GM06990 (cell line): ENCODE measurements around the gene B3GALT2.
"Not testable (repeated sequence)": the region's sequence is repeated elsewhere in the genome, so short reads cannot be mapped to it uniquely, and the experiment has no call there.

ENCODE experiments used
- DNase-seq: peaks from one replicate; pipeline ENCODE4 v3.0.0-alpha.2; 2011; ENCODE audit not compliant: insufficient read length; ENCODE audit errors: extremely low read depth
- H3K27me3 ChIP-seq: replicated peaks from 2 replicates; pipeline ENCODE4 v1.6.0; 2011; ENCODE audit warnings: low read length; ENCODE audit not compliant: control insufficient read depth, insufficient read depth
- H3K36me3 ChIP-seq: 2 replicates; pipeline ENCODE4 v1.5.1; 2011; ENCODE audit warnings: low read length; ENCODE audit not compliant: control insufficient read depth, insufficient read depth
- H3K4me3 ChIP-seq: replicated peaks from 2 replicates; pipeline ENCODE4 v1.5.1; 2011; ENCODE audit warnings: low read depth, mild to moderate bottlenecking, control low read depth, low read length
- CTCF ChIP-seq: IDR thresholded peaks from 2 replicates; pipeline ENCODE4 v1.5.1; 2011; ENCODE audit warnings: low read length, control low read depth, mild to moderate bottlenecking, inconsistent platforms; ENCODE audit not compliant: insufficient read depth, poor library complexity, severe bottlenecking

The B3GALT2 gene

GRCh38 chr1:193185901-193186731, at the start of gene B3GALT2:
TSS of gene B3GALT2 (minus strand) at chr1:193186613. CDS start at chr1:193181562, 5,051 bp downstream.
- Histone ChIP-seq H3K27me3 (no peaks in the 10 kb centered on the region), H3K36me3 (no peaks in the 10 kb centered on the region), H3K4me3 (no peak within 1 kb of the TSS)
- DNase-seq = no peak
- TF ChIP-seq CTCF = no peak

DNA sequence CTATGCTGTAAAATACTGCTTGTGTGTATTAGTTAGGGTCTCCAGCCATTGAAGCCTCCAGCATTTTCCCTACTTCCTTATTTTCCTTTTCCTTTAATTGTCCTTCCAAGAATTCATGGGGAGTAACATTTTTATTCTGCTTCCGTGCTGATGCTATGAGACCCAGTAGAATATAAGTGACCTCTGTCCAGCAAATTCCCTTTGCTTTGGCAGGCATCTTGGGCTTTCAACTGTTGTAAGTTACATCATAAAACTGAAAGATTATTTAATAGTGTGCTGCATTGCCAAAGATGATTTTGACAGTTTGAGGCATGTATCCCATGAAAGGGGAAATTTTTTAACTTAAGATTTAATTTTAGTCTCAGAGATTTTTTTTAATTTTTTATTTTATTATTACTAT, 48.1 kb upstream of the B3GALT2 start:
- no peak overlapping the region for H3K4me3 ChIP-seq
- H3K36me3 ChIP-seq = peaks cover 1% of the 10 kb centered on the region
- no peaks in the 10 kb centered on the region for H3K27me3 ChIP-seq
- DNase-seq = no peak
- TF ChIP-seq CTCF = no peak

- not testable (repeated sequence) for DNase-seq, H3K36me3 ChIP-seq, H3K4me3 ChIP-seq, H3K27me3 ChIP-seq
Observed at GRCh38 chr1:193231146-193231545, 44.7 kb upstream of the B3GALT2 start.

DNA sequence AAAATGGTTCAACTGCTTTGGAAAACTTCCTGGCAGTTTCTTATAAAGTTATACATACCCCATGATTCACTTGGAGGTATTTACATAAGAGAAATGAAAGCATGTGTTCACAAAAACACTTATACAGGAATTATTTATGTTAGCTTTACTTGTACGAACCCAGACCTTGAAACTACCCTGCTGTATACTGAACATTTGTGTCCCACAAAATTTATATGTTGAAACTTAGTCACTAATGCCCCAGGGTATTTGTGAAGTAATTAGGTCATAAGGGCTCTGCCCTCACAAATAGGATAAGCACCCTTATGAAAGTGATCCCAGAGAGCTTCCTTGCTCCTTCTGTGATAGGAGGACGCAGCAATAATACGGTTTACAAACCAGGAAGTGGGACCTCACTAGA, 42.7 kb upstream of the B3GALT2 start:
- no peak for DNase-seq
- Histone ChIP-seq H3K4me3 (no peak overlapping the region), H3K36me3 (peaks cover 3% of the 10 kb centered on the region), H3K27me3 (no peaks in the 10 kb centered on the region)
- TF ChIP-seq CTCF = no peak

DNA sequence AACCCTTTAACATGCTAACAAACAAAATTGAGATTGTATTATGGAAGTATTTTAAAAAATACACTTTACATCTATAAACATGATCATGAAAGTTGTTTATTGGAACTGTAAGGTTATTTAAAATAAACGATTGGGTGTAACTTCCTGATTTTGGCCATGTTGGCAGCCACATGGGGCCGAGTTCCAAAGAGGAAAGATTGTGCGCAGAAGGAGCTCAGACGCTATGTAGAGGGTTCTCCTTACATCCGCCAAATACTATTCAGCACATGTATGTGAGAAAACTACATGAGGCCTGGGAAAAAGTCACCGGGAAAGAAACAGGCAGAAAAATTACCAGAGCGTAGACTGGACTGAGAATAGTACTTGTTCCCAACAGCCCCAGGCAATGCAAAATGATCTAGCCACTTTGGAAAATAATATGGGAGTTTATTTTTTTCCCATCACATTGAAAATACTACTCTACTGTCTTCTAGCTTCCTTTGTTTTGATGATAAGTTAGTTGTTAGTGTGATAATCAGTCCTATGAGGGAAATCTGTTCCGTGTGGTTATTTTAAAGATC, 35.7 kb upstream of the B3GALT2 start:
- no peak for TF ChIP-seq CTCF
- Histone ChIP-seq H3K36me3 (peaks cover 2% of the 10 kb centered on the region; the same call in 1 of the 2 replicates), H3K27me3 (no peaks in the 10 kb centered on the region), H3K4me3 (no peak overlapping the region)
- no peak for DNase-seq

DNA sequence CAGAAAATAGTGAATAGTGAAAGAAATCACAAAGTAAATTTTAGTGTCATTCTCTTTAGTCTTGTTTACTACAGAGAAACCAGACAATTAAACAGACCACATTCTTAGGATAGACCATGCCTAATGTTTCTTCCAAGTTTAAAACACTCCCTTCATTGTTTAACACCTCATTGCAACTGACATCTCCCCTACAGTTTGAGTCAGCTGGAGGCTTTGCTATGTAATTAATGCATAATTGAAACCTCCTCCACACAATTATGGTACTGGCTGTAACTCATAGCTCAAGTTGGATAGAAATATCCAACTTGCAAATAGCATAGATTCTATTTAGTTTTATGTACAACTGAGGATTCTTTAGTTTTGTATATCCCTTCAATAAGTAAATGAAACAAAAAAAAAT, 35.2 kb upstream of the B3GALT2 start:
- H3K36me3 ChIP-seq = peaks cover 2% of the 10 kb centered on the region; the same call in 1 of the 2 replicates
- H3K4me3 ChIP-seq = no peak overlapping the region
- H3K27me3 ChIP-seq = no peaks in the 10 kb centered on the region
- DNase-seq = no peak
- TF ChIP-seq CTCF = no peak
